ENCODE data around the gene SLC35D2.
A peak's percentile ranks its signal among the peaks of the same experiment; 100 is the strongest.

The SLC35D2 gene

DNA sequence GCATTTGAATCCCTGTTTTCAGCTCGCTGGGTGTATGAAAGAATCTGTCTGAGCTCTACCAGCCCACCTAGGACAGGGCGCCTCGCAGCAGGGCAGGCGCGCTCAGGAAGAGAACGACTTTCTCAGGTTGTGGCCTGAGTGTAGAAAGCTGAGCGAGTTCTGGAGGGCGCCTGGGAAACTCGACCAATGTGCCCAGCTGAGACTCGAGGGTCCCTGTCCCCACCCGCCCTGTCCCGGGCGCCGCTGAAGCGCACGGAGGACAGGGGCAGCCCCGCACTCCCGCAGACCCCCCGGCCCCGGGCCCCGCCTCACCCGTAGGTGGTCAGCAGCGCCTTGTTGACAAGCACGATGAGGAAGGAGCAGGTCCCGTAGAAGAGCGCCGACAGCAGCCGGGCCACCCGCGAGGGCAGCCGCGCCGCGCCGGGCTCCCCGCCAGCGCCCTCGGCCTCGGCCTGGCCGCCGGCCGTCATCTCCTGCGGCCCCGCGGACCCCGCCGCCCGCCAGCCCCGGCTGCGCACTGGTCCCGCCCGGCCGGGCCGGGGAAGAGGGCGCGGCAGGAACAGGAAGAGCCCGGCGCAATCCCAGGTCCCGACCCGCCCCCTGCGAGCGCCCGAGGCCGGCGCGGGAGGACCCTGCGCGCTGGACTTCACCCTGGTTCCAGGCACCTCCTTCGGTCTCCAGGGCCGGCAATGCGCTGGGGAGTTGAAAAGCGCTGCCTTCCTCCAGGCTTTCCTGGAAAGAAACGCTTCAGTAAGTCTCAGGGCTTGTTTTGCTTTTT, at the start of gene SLC35D2:
TSS of gene SLC35D2 (minus strand) at position 547 of the 778 bp plus-strand sequence. CDS start at position 470, 77 bp downstream.
- peak in 1 of 2 donors; percentile 17 for DNase-seq

DNA sequence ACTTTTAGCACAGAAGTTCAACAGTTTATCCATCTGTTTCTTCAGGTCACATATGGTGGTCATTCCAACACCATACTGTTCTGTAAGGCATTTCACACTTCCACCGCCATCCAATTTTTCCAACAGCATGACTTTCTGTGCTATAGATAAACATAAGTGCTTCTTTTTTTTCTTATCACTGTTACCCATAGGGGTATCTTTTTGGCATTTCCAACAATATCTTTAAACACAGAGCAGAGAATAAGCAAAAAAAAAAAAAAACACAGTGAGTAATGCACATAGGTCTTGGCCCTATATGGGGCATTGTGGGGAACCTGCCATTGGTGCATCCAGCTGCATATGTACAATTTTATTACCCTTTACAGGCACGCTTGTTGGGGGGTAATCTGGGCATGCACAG, 46.9 kb upstream of the SLC35D2 start:
- no peak for DNase-seq

DNA sequence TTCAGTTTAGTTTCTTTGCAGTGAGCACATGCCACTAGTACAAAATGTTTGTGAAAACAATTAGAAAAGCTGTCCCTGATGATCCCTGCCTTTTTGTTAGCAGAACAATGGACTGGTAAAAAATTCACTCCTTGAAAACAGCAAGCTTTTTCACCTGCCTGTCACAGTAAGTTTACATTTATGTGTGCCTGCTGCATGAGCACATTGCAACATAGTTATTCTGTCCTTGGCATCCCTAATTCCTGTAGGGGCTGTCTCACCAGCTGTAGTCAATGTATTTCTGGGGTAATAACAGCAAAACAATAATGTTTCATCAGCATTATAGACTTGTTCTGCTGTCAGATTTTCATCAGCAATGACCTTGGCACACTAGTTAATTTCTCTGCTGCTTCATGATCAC, 46.2 kb upstream of the SLC35D2 start:
- DNase-seq, result no peak

DNA sequence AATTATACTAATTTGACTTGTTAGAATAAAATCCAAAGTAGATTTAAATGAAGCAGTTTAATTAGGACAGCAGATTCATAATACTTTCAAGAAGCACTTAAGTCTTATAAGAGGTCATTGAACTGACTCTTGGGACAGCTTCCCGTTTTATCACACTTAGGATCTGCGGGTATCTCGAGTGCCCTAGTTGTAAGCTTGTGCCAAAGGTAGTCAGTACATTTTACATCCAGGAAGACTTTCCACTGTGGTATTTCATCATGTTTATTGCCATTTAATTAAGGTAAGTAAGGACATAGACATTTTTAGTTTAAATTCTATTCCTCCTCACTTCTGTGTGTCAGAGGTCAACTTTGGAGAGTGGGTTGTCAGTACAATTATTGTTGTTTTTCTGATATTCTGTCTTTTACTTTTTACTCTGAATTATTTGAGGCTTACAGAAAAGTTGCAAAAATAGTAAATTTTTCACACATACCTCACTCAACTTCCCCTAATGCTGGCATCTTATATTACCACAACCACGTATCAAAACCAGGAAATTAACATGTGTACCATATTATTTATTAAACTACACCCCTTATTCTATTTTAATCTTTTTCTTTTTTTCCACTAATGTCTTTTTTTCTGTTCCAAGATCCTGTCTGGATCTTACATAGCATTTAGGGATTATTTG, 42.1 kb upstream of the SLC35D2 start:
- DNase-seq, result peak in 1 of 2 donors; percentile 46

DNA sequence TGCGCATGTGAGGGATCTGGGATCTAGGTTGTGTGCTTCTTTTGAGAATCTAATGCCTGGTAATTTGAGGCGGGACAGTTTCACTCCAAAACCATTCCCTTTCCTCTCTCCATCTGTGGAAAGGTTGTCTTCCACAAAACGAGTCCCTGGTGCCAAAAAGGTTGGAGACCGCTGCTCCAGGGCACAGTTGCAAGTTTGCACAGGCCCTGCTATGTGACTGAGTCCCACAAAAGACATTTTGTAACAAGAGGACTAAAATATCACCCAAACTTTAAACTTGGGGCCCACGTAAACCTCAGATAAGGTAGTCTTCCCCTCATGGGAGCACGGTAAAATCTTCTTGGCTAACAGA, 40.5 kb upstream of the SLC35D2 start:
- DNase-seq, result no peak

DNA sequence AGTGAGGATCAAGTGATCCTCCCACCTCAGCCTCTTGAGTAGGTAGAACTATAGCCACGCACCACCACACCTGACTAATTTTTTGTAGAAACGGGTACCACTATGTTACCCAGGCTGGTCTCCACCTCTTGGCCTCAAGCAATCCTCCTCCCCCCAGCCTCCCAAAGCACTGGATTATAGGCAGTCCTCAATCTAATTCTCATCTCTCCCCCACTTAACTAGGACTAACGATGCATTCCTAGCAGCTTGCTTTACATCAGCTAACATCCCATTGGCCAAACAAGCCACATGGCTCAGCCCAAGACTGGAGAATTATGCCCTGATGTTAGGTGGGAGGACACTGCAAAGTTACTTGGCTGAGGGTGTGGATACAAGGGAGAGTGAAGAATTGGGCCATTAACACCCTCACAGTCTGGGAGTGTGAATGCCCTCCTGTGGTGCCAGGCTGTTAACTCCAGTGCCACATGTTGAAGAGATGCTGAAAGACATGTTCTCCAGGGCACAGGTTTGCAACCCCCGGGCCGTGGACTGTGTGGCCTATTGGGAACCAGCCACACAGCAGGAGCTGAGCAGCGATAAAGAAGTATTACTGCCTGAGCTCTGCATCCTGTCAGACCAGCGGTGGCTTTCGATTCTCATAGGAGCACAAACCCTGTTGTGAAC, 39.9 kb upstream of the SLC35D2 start:
- DNase-seq, result no peak

DNA sequence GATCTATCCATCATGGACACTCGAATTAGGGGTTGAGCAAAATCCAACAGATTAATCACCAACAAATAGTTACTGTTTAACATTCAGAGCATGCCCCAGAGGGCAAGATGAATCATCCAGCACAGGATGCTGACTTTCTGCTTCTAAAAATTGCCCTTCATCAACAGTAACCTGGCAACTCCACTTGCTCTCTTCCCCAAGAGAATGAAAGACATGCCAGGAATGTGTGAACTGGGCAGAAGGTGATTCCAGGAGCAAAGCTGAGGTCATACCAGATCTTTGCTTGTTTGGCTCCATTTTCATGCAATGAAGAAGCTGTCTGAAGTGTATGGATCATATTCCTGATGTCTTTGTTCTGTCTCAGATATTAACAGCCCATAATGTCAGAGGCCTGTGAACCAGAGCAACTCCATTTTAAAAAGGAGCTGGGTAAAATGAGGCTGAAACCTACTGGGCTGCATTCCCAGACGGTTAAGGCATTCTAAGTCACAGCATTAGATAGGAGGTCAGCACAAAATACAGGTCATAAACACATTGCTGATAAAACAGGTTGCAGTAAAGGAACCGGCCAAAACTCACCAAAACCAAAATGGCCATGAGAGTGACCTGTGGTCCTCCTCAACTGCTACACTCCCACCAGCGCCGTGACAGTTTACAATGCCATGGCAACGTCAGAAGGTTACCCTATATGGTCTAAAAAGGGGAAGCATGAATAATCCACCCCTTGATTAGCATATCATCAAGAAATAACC, 37.1 kb upstream of the SLC35D2 start:
- peak; percentile 31 to 34 for DNase-seq

DNA sequence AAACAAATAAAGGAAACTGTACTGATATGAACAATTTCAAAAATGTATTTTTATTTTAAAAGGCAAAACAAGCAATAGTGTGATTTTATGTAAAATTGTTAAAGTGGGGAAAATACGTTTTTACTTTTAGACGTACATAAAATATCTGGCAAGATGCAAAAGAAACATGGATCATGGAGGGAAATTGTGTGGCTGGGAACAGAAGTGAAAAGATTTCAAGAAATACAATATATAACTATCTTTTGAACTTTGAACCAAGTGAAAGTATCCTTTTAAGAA, 36.1 kb upstream of the SLC35D2 start:
- DNase-seq, result no peak

DNA sequence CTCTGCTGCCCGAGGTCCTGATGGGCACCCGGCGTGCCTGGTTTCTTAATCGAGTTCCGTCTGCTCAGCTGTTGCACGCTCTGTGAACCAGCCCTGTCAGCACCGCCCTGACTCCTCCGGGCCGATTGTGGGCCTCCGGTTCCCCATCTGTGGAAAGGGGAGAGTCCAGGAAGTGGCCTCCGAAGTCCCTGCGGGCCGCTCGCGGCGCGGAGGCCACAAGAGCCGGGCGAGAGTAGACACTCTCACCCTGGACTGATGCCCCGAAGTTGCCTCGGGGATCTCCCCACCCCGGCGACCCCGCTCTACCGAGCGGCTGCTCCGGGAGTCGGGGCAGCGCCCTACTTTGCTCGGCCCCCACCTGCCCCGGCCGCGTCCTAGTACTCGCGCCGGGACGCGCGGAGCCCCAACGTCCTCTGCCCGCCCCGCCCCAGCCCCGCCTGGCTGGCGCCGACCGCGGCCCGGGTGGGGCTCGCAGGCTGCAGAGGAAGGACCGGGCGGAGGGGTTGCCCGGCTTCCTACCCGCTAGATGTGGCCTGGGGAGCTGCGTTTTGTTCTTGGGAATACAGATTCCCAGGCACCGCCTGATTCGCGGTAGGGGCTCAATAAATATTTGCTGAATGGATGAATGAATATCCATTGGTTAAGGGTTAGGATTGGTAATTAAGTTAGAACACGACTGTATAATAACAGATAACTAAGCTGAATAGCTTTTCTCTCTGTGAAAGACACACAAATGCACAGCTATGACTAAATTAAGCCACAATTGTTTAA, 35.6 kb upstream of the SLC35D2 start:
- peak; percentile 51 to 65 for DNase-seq

DNA sequence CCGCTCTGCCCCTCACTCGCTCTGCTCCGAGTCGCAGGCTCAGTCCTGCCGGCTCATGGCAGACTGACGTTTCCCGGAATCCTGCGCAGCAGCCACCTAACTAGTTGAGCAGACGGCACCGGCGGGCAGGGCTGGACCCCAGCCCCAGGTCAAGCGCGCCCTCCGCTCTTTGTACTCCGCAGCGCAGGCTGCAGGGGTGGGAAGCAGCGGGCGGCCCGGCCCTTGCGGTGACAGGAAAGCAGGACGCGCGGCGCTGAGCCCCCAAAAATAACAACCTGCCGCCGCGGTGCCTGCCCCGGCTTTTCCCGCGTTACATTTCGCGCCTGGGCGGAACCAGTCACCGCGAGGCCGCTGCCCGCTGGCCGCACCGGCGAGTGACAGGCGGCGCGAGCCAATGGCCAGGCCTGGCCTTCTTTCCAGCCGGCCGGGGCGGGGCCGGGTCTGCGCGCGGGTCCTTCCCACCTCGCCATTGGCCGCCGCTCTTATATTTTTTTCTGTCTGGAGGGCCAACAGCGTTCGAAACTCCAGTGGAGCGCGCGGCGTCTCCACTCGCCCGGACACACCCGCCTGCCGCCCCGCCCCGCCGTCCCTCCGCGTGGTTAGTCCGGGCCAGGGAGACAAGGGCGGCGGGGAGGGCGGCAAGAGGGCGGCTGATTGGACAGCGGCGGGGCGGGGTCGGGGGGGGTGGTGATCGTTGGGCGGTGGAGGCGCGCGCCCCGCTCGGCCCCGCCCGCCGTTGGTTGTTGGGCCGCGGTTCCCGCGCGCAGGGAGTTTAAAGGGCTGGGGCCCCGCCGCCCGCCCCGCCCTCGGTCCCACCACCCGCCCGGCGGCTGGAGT, 34.8 kb upstream of the SLC35D2 start, which contains the start of gene ZNF367:
TSS of gene ZNF367 (minus strand) at position 288 of the 837 bp plus-strand sequence. CDS start 338 bp downstream, outside the sequence.
- peak; percentile 94 to 95 for DNase-seq

DNA sequence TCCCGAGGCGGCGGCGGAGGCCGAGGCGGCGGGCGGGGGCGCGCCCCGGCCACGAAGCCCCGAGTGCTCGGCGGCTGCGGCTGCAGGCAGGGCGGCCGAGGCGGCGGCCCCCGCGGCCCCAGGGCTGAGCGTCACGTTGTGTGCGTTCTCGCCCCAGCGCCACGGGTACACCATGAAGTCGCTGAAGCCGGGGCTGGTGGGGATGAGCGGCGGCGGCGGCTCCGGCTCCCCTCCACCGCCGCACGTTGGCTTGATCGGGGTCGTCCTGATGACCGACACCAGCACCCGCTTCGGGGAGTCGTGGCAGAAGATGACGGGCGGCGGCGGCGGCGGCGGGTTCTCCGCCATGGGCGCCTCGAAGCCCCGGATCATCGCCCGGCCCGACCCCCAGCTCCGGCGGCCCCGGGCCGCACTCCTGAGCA, 34.2 kb upstream of the SLC35D2 start:
- no peak for DNase-seq

DNA sequence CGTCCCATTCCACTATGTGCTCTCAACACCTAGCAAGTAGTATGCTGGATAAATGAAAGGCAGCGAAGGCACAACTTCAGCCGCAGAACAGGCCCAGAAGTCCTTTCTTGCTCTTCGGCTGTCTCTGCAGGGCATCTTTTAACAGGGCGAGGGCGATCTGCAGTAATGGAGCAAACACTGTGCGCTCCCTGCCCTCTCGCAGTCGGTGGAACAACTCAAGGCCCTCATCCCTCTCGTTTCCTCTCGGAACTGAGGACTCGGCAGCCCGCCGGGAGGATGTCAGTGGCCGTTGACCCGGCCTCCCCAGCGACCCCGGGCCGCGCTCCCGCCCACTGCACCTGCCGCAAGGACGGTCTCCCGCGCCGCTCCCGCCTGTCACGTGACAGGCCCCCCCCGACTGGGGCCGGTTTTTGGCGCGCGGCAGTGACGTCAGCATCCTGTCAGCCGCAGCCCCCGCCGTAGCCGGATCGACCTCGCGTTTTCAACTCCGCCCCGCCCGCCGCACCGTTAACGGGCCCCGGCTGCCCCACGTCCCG, 33.6 kb upstream of the SLC35D2 start:
- DNase-seq, result peak; percentile 88 to 92

DNA sequence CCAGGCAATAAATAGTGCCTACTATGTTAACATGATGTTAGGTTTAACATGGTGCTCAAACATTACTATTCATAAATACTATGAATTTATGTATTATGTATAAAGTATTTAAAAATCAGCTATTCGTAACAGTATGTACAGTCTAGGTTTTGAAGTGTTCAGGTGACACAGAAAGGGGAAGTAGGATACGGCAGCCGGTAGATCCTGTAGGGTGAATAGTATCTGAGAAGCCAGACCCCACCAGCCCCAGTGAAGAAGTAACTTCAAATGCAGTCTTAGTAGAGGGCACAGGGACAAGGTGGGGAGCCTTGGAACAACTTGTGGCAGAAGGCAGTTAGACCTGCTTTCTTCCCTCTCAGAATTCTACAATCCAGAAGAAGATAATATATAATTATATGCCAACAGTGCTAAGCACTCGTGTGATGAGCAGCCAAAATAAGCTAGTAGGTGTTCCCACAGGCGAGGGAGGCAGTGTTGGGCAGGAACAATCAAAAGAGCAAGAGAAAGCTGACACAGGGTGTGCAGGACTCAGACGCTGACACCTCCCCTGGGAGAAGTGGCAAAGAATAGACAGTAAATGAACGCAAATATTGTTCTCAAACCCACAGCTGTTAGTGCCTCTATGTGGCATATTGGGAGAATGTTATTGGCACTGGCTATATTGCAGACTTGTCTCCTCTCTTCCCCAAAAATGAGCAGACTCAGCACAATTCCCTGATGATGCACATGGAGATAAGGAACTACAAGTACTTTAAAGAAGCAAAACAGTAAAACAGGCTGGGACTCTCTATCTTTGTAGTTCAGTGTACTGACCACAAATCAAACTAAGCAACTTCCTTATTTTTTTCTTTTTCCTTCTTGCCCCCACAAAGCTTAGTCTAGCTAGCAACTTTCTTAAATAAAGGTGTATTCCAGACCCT, 30.1 kb upstream of the SLC35D2 start:
- DNase-seq, result peak; percentile 26 to 32

DNA sequence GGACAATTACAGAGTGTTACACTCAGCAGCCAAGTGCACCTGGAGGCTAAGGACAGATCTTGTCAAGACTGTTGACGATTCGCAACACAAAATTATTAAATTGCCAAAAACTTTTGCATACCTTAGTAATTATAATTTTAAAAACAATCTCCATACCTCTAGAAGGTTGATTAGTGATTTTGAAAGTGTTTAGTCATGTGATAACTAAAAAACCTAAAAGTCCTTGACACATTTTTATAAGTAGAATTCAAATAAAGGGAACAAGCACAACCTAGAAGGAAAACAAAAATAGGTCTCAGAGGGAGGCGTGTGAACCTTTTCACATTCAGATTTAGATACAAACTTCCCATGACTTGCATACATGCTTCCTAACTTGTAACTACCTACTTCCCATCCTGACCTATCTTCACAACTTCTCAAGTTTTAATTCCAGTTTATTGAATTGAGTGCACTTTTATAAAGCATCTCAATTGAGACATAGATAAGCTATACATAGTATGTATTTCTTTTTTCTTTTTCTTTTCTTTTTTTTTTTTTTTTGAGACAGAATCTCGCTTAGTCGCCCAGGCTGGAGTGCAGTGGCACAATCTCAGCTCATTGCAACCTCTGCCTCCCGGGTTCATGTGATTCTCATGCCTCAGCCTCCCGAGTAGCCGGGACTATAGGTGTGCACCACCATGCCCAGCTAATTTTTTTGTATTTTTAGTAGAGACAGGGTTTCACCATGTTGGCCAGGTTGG, 28.8 kb upstream of the SLC35D2 start:
- no peak for DNase-seq

DNA sequence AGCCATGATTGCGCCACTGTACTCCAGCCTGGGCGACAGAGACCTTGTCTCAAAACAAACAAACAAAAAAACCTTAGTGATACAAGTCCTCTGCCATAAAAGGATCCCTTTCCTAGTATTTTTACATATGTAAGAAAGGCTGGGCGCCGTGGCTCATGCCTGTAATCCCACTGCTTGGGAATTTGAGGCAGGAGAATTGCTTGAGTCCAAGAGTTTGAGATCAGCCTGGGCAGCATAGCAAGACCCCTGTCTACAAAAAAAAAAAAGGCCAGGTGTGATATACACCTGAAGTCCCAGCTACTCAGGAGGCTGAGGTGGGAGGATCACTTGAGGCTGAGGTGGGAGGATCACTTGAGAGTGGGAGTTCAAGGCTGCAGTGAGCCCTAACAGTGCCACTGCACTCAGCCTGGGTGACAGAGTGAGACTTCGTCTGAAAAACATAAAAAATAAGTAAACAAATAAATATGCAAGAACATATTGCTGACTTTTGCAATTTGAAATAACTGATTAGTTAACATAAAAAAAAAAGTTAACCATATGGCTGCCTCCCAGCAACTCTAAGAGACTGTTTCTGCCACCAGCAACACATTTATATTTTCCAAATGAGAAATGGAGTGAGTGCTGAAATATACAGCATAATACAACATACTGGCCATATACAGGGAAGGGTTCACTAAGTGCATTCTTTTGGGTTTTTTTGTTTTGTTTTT, 27.8 kb upstream of the SLC35D2 start:
- DNase-seq, result no peak

DNA sequence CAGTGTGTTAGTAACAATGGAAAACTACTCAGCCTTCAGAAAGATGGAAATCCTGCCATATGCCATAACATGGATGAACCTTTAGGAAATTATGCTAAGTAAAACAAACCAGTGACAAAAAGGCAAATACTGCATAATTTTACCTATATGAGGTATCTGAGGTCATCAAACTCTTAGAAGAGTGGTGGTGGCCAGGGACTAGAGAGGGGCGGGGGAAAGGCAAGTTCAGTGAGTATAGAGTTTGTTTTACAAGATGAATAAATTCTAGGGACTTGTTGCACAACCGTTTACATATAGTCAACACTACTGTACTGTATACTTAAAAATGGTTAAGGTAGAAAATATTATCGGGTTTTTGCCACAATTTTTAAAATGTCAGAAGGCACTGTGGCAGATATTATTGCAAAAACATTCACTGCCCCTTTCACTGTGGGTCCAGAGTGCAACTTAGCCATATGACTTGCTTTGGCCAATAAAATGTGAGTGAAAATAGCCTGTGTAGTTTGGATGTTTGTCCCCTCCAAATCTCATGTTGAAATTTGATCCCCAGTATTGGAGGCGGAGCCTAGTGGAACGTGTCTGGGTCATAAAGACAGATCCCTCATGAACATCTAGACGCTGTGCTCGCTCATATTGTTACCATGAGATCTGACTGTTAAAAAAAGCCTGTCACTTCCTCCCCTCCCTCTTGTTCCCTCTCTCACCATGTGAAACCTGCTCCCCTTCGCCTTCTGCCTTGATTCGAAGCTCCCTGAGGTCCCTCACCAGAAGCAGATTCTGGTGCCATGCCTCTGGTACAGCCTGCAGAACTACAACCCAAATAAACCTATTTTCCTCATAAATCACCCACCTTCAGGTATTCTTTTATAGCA, 25.1 kb upstream of the SLC35D2 start:
- no peak for DNase-seq

DNA sequence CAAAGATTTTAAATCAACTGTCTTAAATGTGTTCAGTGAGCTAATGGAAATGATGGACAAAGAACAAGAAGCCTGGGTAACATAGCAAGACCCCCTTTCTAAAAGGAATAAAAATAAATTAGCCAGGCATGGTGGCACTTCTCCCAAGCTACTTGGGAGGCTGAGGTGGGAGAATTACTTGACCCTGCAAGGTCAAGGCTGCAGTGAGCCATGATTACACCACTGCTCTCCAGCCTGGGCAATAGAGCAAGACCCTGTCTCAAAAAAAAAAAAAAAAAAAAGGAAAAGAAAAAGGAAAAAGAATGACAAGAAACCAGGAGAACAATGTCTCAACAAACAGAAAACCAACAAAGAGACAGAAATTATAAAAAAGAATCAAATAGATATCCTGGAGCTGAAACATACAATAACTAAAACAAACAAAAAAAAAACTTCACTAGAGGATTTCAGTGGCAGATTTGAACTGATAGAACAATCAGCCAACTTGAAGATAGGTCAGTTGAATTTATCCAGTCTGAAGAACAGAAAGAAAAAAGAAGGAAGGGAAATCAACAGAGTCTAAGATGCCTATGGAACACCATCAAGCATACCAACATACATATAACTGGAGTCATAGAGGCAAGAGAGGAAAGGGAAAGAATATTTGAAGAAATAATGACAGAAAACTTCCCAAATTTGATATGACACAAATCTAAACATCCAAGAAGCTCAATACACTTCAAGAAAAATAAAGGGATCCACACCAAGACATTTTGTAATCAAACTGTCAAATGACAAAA, 16.8 kb upstream of the SLC35D2 start:
- no peak for DNase-seq
